HFFc6 (cell line): Measurements from ENCODE around the gene IL16. TPM values are rescaled to one million over a fixed set of nuclear protein-coding genes. Genes with fewer than 3 reads are reported as not detected.

Source experiments
- DNase-seq: peaks from one replicate; pipeline ENCODE4 v3.0.0-alpha.2; 2018
- H3K27ac Mint-ChIP-seq: 2 replicates; pipeline ENCODE4 v1.8.0; 2020; ENCODE audit warnings: mild to moderate bottlenecking, mixed read lengths
- H3K27me3 Mint-ChIP-seq: 2 replicates; pipeline ENCODE4 v1.8.0; 2021; ENCODE audit warnings: mild to moderate bottlenecking, moderate library complexity, mixed read lengths; ENCODE audit not compliant: insufficient read depth
- H3K36me3 Mint-ChIP-seq: 2 replicates; pipeline ENCODE4 v1.8.0; 2021; ENCODE audit warnings: low read depth, mixed read lengths
- H3K4me1 Mint-ChIP-seq: 2 replicates; pipeline ENCODE4 v1.8.0; 2020; ENCODE audit warnings: low read depth, mixed read lengths
- H3K4me3 Mint-ChIP-seq: 2 replicates; pipeline ENCODE4 v1.8.0; 2020; ENCODE audit warnings: mild to moderate bottlenecking, moderate library complexity, mixed read lengths
- H3K9me3 Mint-ChIP-seq: 2 replicates; pipeline ENCODE4 v1.8.0; 2020; ENCODE audit warnings: mild to moderate bottlenecking, mixed read lengths
- total RNA-seq, 6 experiments: library from RNA; stranded (reverse); fragmentation: NEBNext Ultra II Directional; extraction: Animal tissue kit (Norgen Biotek cat#: 25700); gene quantifications; 2 replicates in 1 of 6; 3 replicates in 5 of 6; pipeline ENCODE4 v1.2.3, GENCODE V29; 2021
- TF ChIP-seq, protein P1 (sequence below): fragments of 200-600 bp; sonication (generic); IDR thresholded peaks from 2 replicates; pipeline ENCODE4 v1.5.0; 2021; ENCODE audit warnings: antibody characterized with exemption, mild to moderate bottlenecking

Gene IL16
- total RNA-seq, 6 experiments from 2014 or later = not detected

DNA sequence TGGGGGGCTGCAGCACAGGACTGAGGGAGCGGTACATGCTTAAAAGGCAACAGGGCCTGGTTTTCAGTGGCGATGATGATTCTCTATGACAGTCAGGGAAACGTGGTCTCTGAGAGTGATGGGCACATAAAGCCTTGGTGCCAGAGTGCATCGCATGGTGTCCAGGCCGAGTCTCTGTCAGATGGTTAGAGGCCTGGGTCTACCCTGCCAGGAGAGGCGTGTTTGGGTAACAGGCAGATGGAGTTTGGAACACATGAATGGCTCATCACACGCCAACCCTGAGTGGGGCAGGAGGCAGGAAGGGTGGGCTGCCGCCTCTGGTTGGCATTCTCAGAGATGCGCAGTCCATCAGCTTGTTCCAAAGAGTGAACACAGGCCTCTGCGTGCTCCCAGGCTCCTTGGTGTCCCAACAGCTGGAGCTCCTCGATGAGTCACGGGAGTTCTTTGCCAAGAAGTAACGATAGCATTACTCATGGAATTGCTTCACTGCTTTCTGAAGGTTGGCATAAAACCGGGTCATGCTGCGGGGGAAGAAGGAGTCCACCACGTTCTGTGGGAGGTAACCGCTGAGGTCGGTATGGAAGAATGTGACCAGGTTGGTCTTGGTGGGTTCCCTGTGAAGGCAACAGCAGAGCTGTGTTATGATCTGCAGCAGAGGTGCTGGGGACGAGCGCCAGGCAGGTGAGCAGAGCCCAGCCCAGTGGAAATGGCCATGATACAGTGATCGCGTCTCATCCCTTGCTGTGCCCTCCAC, 116.3 kb downstream of the IL16 start:
- peaks cover 40% of the 10 kb centered on the region for H3K4me1 Mint-ChIP-seq
- H3K27me3 Mint-ChIP-seq = peaks cover 3% of the 10 kb centered on the region
- H3K4me3 Mint-ChIP-seq = peak overlapping the region; percentile 34
- TF ChIP-seq, protein P1, sequence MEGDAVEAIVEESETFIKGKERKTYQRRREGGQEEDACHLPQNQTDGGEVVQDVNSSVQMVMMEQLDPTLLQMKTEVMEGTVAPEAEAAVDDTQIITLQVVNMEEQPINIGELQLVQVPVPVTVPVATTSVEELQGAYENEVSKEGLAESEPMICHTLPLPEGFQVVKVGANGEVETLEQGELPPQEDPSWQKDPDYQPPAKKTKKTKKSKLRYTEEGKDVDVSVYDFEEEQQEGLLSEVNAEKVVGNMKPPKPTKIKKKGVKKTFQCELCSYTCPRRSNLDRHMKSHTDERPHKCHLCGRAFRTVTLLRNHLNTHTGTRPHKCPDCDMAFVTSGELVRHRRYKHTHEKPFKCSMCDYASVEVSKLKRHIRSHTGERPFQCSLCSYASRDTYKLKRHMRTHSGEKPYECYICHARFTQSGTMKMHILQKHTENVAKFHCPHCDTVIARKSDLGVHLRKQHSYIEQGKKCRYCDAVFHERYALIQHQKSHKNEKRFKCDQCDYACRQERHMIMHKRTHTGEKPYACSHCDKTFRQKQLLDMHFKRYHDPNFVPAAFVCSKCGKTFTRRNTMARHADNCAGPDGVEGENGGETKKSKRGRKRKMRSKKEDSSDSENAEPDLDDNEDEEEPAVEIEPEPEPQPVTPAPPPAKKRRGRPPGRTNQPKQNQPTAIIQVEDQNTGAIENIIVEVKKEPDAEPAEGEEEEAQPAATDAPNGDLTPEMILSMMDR = no peak
- DNase-seq = peak; percentile 97
- peak overlapping the region; percentile 72 for H3K27ac Mint-ChIP-seq
- H3K9me3 Mint-ChIP-seq = no peaks in the 10 kb centered on the region
- peaks cover 26% of the 10 kb centered on the region for H3K36me3 Mint-ChIP-seq

DNA sequence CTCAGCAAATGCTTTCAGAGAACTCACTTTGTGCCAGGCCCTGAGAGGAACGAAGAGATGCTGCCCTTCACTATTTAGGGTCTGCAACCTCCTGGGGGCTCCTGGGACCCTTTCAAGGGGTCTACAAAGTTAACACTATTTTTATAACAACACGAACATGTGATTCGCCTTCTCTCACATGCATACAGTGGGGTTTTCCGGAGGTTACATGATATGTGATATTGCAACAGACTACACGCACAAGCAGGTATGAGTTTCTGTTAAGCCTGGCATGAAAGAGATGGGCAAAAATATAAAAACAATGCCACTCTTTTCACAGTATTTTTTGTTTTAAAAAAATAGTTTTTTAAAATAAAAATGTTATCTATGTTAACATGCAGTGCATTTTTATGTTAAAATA, 117.0 kb downstream of the IL16 start:
- no peak for DNase-seq
- TF ChIP-seq, protein P1 = no peak
- Mint-ChIP-seq H3K27ac (peak overlapping the region; percentile 72), H3K36me3 (peaks cover 26% of the 10 kb centered on the region), H3K4me3 (no peak overlapping the region), H3K27me3 (peaks cover 3% of the 10 kb centered on the region), H3K4me1 (peaks cover 35% of the 10 kb centered on the region), H3K9me3 (no peaks in the 10 kb centered on the region)

DNA sequence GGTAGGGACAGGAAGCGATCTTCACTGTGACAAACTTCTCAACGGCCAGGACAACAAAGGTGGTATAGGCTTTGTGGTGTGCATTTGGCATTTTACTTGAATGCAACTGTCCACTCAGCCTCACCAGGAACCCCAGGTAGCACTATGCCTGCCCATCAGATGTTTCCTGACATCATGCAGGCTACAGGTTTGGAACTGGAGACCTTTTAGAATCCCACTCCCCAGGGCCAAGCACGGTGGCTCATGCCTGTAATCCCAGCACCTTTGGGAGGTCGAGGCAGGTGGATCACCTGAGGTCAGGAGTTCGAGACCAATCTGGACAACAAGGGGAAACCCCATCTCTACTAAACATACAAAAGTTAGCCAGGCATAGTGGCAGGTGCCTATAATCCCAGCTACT, 117.7 kb downstream of the IL16 start:
- no peak for DNase-seq
- Mint-ChIP-seq H3K9me3 (no peaks in the 10 kb centered on the region), H3K27ac (no peak overlapping the region), H3K27me3 (peaks cover 3% of the 10 kb centered on the region), H3K4me1 (peaks cover 35% of the 10 kb centered on the region), H3K36me3 (peaks cover 25% of the 10 kb centered on the region), H3K4me3 (no peak overlapping the region)
- TF ChIP-seq, protein P1 = no peak

DNA sequence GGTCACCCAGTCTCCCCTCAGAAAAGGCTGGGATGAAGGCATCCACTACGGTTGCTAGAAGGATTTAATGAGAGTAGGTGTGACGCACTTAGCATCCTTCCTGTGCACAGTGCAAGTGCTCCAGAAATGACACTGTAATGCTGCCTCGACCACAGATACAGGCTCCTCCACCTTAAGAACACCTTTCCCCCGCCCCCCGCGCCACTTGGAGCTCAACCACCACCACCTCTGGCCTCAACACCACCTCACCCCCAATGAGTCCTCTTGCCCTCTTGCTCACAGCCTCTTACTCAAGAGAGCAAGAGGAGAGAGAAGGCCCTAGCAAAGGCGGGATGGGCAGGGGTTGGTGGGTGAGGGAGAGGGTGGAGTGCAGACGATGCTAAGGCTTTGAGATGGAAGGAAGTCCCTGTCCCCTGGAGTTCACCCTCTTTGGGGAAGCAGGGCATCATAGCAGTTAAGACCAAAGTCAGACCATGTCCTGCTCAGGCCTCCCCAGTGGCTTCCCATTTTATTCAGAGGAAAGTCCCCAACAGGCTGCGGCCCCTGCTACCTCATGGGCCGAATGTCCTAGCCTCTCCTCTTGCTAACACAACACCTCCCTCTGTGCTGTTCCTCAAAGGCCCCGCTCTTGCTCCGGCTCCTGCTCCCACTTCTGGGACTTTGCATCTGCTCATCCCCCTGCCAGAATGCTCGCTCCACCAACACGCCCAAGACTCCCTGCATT, 118.9 kb downstream of the IL16 start:
- Mint-ChIP-seq H3K36me3 (peaks cover 25% of the 10 kb centered on the region), H3K27ac (no peak overlapping the region), H3K9me3 (no peaks in the 10 kb centered on the region), H3K4me1 (peaks cover 31% of the 10 kb centered on the region), H3K27me3 (peaks cover 3% of the 10 kb centered on the region), H3K4me3 (no peak overlapping the region)
- TF ChIP-seq, protein P1 = no peak
- no peak for DNase-seq

GRCh38 chr15:81316267-81316666, 119.6 kb downstream of the IL16 start:
- H3K4me1 Mint-ChIP-seq = peaks cover 24% of the 10 kb centered on the region
- TF ChIP-seq, protein P1 = no peak
- H3K36me3 Mint-ChIP-seq = peaks cover 25% of the 10 kb centered on the region
- H3K9me3 Mint-ChIP-seq = no peaks in the 10 kb centered on the region
- H3K27ac Mint-ChIP-seq = no peak overlapping the region
- H3K27me3 Mint-ChIP-seq = peaks cover 3% of the 10 kb centered on the region
- no peak for DNase-seq
- H3K4me3 Mint-ChIP-seq = no peak overlapping the region
